Occipital lobe (tissue), 2 donors: ENCODE results near the gene SLC5A5. TPM values are rescaled to one million over a fixed set of nuclear protein-coding genes. Genes with fewer than 3 reads are reported as not detected.
"Not testable (repeated sequence)": the region's sequence is repeated elsewhere in the genome, so short reads cannot be mapped to it uniquely, and the experiment has no call there.

Source experiments
- DNase-seq: peaks from one replicate; lab custom pipeline; 2025; lab: John Stamatoyannopoulos, UW
- total RNA-seq: library from RNA; depleted of rRNA; stranded (reverse); fragments of >200 nt; gene quantifications from one replicate; pipeline ENCODE4 v1.2.3, GENCODE V29; 2014

SLC5A5 gene
- total RNA-seq, 1 donor from 2014 or later = 1.9 TPM

- DNase-seq = no peak
These were observed 490 bp upstream of the SLC5A5 start for GRCh38 chr19:17871032-17871877.

- DNase-seq = no peak
These were observed 681 bp downstream of the SLC5A5 start for GRCh38 chr19:17872251-17873001.

- DNase-seq = no peak
These were observed 2.3 kb downstream of the SLC5A5 start for GRCh38 chr19:17873786-17874757.

- DNase-seq = no peak
These were observed 3.0 kb downstream of the SLC5A5 start for GRCh38 chr19:17874758-17875135.

- no peak for DNase-seq
These were observed 6.0 kb downstream of the SLC5A5 start for GRCh38 chr19:17877696-17878095.

- no peak for DNase-seq
These were observed 7.7 kb downstream of the SLC5A5 start for GRCh38 chr19:17879466-17879865.

- no peak for DNase-seq
These were observed 10.0 kb downstream of the SLC5A5 start for GRCh38 chr19:17881701-17882100.

- DNase-seq = no peak
These were observed 12.1 kb downstream of the SLC5A5 start for GRCh38 chr19:17883627-17884410.

GRCh38 chr19:17886515-17886914 is 14.8 kb downstream of the SLC5A5 start:
- DNase-seq = no peak

- not testable (repeated sequence) for DNase-seq
These were observed 15.5 kb downstream of the SLC5A5 start for GRCh38 chr19:17887221-17887620.

GRCh38 chr19:17888260-17888659 is 16.5 kb downstream of the SLC5A5 start:
- no peak for DNase-seq

- DNase-seq = no peak
These were observed 18.0 kb downstream of the SLC5A5 start for GRCh38 chr19:17889609-17890214.

- DNase-seq = no peak
These were observed 22.0 kb downstream of the SLC5A5 start for GRCh38 chr19:17893766-17894165.

- DNase-seq = no peak
These were observed 31.0 kb downstream of the SLC5A5 start for GRCh38 chr19:17902701-17903100.

GRCh38 chr19:17908244-17908643 is 36.5 kb downstream of the SLC5A5 start:
- DNase-seq = no peak

GRCh38 chr19:17909003-17909732 is 37.4 kb downstream of the SLC5A5 start:
- DNase-seq = no peak

- DNase-seq = no peak
These were observed 39.1 kb downstream of the SLC5A5 start for GRCh38 chr19:17910791-17911360.

GRCh38 chr19:17915940-17916593 is 44.3 kb downstream of the SLC5A5 start:
- no peak for DNase-seq

- not testable (repeated sequence) for DNase-seq
These were observed 46.4 kb downstream of the SLC5A5 start for GRCh38 chr19:17918151-17918550.
